RCC 7860 (cell line): ENCODE measurements around the gene IQGAP1.

Source experiments
- DNase-seq: peaks from one replicate; pipeline ENCODE4 v3.0.0-alpha.2; 2015; ENCODE audit warnings: low spot score
- FAIRE-seq: peaks from 2 replicates; lab custom pipeline; 2012; peaks lifted over from hg19 to GRCh38; lab: Jason Lieb, UNC

The IQGAP1 gene

GRCh38 chr15:90365414-90366055 lies 22.5 kb upstream of the IQGAP1 start:
- no peak for FAIRE-seq
- no peak for DNase-seq

DNA sequence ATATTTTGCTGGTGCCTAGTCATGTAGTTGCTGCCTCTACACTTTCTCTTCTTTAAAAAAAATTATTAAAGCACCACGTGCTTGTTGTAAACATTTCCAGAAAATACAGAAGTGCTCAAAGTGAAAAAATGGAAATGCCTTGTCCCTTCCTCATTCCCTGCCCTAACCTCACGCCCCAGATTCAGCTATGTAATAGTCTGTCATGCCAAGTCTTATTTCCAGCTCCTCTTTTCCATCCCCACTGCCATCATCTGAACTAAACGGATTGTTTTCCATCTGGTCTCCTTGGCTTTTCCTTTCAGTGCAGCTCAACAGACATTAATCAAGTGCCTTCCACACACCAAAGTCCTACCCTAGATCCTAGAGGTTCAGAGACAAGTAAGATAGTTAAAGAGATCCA lies 20.5 kb upstream of the IQGAP1 start:
- FAIRE-seq (no peak), DNase-seq (no peak)

DNA sequence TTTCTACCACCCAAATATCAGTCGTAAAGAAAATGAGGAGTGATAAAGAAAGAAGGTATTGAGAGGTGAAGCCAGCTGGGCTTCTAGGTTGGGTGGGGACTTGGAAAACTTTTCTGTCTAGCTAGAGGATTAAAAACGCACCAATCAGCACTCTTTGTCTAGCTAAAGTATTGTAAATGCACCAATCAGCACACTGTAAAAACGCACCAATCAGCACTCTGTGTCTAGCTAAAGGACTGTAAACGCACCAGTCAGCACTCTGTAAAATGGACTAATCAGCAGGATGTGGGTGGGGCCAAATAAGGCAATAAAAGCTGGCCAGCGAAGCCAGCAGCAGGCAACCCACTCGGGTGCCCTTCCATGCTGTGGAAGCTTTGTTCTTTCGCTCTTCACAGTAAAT lies 13.0 kb upstream of the IQGAP1 start:
- no peak for DNase-seq
- no peak for FAIRE-seq

- DNase-seq (no peak), FAIRE-seq (no peak)
Measured at GRCh38 chr15:90376789-90377188, 11.3 kb upstream of the IQGAP1 start.

GRCh38 chr15:90379263-90379662 lies 8.8 kb upstream of the IQGAP1 start:
- DNase-seq = no peak
- no peak for FAIRE-seq

DNA sequence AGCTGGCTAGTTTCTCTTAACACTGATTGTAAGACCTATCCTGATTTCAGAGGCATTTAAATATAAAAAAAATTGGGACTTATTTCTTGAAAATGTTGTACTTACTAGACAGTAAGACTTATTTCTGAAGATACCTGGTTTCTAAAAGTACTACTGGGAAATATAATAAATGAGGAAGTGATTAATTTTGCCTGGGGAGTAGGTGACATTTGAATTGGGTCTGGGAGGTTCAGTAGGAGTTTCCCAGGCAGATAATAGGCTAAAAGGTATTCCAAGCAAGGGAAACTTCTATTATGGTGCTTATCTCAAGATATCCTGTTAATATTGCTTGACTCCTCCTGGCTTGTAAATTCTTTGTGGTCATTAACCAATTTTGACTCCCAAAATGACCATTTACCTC lies 6.5 kb upstream of the IQGAP1 start:
- FAIRE-seq = no peak
- no peak for DNase-seq

- FAIRE-seq (no peak), DNase-seq (no peak)
Measured at GRCh38 chr15:90382320-90382719, 5.7 kb upstream of the IQGAP1 start.

DNA sequence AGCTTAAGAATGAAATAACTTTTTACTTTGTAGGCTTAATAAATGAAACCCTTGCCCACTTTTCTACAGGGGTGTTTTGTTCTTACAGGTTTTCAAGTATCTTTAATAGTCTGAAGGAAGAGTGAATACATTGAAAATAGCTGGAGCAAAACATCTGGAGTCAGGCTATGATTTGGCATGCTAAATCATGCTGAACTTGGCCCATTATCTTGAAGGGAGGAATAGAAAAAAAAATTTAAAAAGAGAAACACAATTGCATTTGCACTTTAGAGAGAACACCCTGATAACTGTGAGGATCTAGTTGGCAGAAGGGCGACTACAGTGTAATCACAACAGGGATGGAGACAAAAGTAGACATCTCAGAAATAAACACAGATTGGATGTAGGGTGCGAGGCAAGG lies 1.8 kb upstream of the IQGAP1 start:
- DNase-seq = no peak
- FAIRE-seq = no peak

- no peak for FAIRE-seq
Measured at GRCh38 chr15:90388462-90389380, 679 bp downstream of the IQGAP1 start.

GRCh38 chr15:90389513-90389912 lies 1.5 kb downstream of the IQGAP1 start:
- no peak for DNase-seq
- FAIRE-seq = no peak

More at GRCh38 chr15:90388462-90389380, 679 bp downstream of the IQGAP1 start:
- DNase-seq = peak; percentile 42

DNA sequence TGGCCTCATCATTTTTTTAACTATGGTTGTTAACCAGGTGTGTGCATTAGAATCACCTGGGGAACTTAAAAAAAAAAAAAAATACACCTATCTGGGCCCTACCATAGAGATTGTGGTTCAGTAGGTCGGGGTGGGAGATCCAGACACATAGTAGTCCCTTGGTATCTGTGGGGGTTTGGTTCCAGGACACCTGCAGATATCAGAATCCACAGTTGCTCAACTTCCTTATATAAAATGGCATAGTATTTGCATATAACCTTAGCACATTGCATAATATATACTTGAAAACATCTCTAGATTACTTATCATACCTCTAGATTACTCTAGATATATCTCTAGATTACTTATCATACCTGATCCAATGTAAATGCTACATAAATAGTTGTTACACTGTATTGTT lies 5.0 kb downstream of the IQGAP1 start:
- DNase-seq = no peak
- no peak for FAIRE-seq

DNA sequence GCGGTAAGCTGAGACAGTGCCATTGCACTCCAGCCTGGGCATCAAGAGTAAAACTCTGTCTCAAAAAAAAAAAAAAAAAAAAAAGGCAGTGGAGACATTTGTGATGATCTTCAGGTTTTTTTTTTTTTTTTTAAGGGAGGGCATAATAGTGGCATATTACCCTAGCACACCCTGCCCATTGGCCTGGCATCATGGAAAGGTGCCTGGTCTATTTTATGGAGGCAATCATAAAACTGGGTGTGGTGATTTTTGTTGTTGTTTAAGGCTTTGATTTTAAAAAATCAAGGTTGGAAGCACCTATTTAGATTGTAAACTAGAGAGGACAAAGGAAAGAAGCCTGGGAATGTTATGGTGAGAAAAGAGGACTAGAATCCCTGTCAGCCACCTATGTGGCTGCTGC lies 6.0 kb downstream of the IQGAP1 start:
- FAIRE-seq (no peak), DNase-seq (no peak)

DNA sequence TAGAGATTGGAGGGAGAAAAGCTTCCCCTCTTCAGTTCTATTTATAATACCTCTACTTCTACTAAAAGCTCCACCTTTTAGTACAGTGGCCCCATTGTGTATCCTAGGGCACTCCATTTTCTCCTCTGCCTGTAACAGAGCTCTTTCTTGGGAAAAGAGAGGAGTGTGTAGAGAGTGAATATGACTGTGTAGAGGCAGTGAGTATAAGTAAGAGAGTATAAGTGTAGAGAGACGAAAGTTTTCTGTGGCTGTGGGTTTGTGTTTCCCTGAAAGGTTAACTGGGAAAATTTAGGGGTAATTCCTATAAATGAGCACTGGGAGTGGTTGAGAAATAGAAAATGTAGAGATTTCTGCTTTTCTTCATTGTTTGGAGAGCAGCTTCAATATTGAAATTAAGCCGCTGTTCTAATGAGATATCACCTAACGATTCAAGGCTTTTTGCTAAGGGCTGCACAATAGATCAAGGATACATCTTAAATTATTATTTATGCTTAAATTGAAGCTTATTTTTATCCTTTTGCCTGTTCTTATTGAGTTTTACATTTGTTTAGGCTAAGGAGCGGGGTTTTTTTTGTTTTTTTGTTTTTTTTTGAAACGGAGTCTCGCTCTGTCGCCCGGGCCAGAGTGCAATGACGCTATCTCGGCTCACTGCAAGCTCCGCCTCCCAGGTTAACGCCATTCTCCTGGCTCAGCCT lies 6.9 kb downstream of the IQGAP1 start:
- FAIRE-seq (no peak), DNase-seq (no peak)

- FAIRE-seq (no peak), DNase-seq (no peak)
Measured at GRCh38 chr15:90396321-90396720, 8.3 kb downstream of the IQGAP1 start.

GRCh38 chr15:90400005-90400758 lies 12.1 kb downstream of the IQGAP1 start:
- no peak for FAIRE-seq
- no peak for DNase-seq

DNA sequence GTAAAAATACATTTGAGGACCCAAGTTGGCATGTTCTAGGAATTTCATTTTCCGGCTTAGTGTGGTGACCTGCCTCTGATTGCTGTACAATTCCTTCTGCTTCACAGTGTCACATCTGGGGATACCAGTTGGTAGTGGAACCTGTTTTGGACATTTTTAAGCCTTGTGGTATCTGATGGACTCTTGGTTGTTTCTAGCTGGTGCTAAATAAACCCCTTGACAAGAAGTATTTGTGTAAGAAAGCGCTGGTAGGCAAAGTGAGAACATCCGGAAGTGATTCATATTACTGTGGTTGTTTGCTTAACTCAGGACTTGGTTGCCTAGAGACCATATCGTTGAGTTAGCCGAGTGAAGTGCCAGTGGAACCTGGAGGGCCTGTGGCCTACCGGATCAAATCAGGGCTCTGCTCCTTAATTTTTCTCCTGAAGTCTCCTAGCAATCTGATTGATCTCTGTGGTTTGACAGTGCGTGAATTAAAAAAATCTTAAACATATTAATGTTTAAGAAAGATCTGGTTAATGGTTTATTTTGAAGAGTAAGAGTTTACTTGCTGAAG lies 12.8 kb downstream of the IQGAP1 start:
- FAIRE-seq (peak; percentile 85), DNase-seq (peak; percentile 97)

DNA sequence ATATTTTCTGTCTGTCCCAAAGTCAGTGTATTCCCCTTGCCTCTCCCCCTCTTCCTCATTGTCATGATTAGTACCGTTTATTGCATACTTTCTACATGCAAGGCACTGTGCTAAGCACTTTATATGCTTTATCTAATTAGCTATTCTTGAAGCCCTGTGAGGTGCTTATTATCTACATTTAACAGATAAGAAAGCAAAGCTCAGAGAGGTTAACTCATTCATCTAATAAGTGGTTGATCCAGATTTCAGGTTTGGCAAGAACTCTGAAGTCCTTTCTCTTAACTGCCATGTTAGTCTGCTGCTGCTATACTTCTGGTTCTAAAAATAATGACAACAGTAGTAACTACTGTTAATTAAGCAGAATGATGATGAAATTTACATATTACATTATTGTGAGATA lies 13.5 kb downstream of the IQGAP1 start:
- FAIRE-seq (no peak), DNase-seq (no peak)

DNA sequence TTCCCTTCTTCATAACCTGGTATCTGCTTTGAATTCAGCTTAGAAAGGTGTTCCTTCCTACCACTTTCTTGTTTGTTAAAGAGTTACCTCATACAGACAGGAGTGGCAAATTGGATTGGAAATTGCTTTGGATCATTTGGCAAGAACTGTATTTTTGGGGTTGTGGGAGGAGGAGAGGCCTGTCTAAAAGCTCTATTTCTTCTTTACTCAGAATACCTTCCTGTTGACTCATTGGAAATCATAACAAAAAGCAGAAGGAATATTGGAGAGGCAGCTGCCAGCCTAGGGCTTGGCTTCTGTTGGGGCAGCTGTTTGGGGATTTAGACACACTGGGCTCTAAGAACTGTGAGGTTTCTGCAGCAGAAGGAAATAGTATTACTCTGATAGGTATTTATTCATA lies 14.2 kb downstream of the IQGAP1 start:
- peak; percentile 76 for FAIRE-seq
- DNase-seq = peak; percentile 74

GRCh38 chr15:90402767-90403166 lies 14.7 kb downstream of the IQGAP1 start:
- FAIRE-seq = no peak

GRCh38 chr15:90405055-90405607 lies 17.1 kb downstream of the IQGAP1 start:
- DNase-seq (no peak), FAIRE-seq (no peak)

More at GRCh38 chr15:90402767-90403166, 14.7 kb downstream of the IQGAP1 start:
- no peak for DNase-seq
